T follicular helper cell (primary cell): ENCODE results near the gene LHFPL3.
"Not testable (repeated sequence)": the region's sequence is repeated elsewhere in the genome, so short reads cannot be mapped to it uniquely, and the experiment has no call there.

Experiments
- DNase-seq: peaks from one replicate; pipeline ENCODE4 v3.0.0-alpha.2; 2020; ENCODE audit warnings: low read depth

Gene LHFPL3

GRCh38 chr7:104695563-104695962, 367.2 kb downstream of the LHFPL3 start:
- DNase-seq: no peak

DNA sequence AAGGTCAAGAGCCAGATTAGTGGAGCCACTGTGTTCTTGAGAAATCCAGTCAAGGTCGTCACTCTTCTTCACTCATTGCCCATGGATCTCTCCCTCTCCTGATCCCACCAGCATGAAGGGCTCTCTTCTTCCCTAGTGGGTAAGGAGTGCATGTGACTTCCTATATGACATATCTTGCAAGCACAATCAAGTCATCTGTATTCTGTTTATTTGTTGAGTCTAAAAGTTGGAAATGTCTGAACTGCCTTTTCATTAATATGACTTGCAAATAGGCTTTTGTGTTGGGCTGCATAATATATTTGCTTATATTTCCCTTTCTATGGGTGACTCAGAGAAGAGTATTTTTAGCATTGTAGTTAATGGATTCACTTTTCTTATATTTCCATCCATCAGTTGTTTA, 371.9 kb downstream of the LHFPL3 start:
- DNase-seq: no peak

DNA sequence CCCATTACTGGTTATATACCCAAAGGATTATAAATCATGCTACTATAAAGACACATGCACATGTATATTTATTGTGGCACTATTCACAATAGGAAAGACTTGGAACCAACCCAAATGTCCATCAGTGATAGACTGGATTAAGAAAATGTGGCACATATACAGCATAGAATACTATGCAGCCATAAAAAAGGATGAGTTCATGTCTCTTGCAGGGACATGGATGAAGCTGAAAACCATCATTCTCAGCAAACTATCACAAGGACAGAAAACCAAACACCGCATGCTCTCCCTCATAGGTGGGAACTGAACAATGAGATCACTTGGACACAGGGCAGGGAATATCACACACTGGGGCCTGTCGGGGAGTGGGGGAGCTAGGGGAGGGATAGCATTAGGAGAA, 392.6 kb downstream of the LHFPL3 start:
- DNase-seq: not testable (repeated sequence)

DNA sequence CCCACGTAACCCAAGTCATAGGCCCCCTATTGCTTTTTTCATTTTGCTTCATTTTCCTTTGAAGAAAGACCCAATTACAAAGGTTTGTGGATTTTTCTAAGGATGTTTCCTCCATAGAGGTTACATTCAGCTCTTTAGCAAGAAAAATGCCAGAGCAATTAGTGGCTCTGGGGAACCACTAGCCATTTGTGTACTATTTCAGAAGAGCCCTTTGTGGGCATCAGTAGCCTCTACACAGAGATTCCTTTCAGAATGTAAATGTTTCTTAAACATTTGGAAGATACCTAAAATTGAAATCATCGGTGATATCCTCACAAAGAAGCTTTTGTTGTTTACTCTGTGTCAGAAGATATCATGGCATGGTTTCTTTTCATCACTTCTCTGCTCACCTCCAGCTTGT, 394.6 kb downstream of the LHFPL3 start:
- DNase-seq: no peak

DNA sequence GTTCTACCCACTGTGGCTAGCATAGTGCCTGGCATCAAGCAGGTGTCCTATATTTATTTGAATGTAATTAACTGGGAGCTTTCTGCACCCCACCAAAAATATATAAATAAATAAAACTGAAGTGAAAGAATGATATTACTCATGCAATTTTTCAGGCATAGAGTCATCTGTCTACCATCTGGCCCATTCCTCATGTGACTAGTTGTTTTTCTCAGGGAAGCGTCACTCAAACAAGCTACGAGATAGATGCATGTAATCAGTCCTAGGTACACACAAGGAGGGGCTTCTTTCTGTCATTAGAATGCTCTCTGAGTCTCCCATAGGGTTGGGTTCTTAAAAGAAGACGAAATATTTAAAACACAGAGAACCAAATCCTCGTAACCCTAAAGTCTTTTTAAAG, 430.1 kb downstream of the LHFPL3 start:
- no peak for DNase-seq

- DNase-seq: no peak
Observed at GRCh38 chr7:104761892-104762291, 433.5 kb downstream of the LHFPL3 start.

GRCh38 chr7:104767113-104767512, 438.7 kb downstream of the LHFPL3 start:
- DNase-seq: no peak

GRCh38 chr7:104767826-104768536, 439.6 kb downstream of the LHFPL3 start:
- no peak for DNase-seq

GRCh38 chr7:104772405-104773345, 444.3 kb downstream of the LHFPL3 start:
- DNase-seq: no peak

DNA sequence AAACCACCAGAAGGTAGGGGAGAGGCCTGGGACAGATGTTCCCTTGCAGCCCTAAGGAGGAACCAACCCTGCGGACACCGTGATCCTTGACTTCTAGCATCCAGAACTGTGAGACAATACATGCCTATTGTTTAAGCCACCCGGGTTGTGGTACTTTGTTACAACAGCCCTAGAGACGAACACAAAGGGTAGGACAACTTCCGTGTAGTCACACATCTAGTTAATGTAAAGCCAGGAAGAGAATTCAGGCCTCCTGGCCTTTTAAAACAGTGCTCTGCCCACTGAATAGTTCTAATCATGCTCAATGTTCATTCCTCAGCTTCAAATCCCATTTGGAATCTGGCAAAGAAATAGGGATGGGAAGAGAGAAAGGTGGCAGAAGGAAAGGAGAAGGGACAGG, 445.4 kb downstream of the LHFPL3 start:
- DNase-seq: no peak

GRCh38 chr7:104775531-104775930, 447.1 kb downstream of the LHFPL3 start:
- DNase-seq: no peak

- DNase-seq: no peak
Observed at GRCh38 chr7:104777301-104777800, 448.9 kb downstream of the LHFPL3 start.

DNA sequence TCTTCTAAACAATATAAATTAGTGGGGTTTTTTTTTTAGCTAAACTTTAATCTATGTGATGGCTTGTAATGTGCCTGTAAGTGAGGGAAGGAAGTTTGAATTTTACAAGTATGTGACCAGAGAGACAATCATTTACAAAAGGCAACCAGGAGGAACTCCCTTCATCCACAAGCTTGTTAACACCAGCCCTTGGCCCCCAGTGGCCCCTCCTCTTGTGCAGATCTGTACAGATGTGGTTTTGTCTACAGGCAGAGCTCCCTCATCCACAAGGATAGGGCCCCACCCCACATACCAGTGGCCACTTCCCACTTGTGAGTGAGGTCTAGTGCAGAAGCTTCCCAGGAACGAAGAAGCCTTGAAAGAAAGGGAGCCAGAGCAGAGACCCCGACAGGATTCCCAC, 451.5 kb downstream of the LHFPL3 start:
- DNase-seq: no peak

GRCh38 chr7:104784686-104785085, 456.3 kb downstream of the LHFPL3 start:
- no peak for DNase-seq

- DNase-seq: no peak
Observed at GRCh38 chr7:104789780-104790179, 461.4 kb downstream of the LHFPL3 start.

- DNase-seq: no peak
Observed at GRCh38 chr7:104790440-104790839, 462.0 kb downstream of the LHFPL3 start.

- DNase-seq: no peak
Observed at GRCh38 chr7:104791080-104791479, 462.7 kb downstream of the LHFPL3 start.

- DNase-seq: no peak
Observed at GRCh38 chr7:104793066-104793465, 464.7 kb downstream of the LHFPL3 start.

- DNase-seq: no peak
Observed at GRCh38 chr7:104794154-104794553, 465.8 kb downstream of the LHFPL3 start.

DNA sequence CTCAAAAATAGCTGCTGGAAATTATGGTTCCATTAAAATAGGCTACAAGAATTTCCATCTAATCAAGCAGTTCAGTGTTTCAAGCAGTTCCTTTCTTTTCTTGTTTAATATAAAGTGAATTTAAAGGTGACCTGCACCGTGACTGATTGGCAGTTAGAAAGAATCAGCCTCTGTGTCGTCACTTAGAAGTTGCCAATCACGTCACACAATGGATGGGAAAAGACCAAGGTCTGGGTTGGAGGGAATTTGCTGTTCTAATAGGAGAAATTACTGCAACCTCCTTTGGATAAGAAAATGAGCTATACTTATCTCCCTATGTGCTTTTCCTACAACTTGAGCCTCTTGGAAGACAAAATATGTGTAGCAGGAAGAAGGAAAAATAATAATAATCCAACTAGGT, 466.2 kb downstream of the LHFPL3 start:
- no peak for DNase-seq

GRCh38 chr7:104795086-104795485, 466.7 kb downstream of the LHFPL3 start:
- no peak for DNase-seq

DNA sequence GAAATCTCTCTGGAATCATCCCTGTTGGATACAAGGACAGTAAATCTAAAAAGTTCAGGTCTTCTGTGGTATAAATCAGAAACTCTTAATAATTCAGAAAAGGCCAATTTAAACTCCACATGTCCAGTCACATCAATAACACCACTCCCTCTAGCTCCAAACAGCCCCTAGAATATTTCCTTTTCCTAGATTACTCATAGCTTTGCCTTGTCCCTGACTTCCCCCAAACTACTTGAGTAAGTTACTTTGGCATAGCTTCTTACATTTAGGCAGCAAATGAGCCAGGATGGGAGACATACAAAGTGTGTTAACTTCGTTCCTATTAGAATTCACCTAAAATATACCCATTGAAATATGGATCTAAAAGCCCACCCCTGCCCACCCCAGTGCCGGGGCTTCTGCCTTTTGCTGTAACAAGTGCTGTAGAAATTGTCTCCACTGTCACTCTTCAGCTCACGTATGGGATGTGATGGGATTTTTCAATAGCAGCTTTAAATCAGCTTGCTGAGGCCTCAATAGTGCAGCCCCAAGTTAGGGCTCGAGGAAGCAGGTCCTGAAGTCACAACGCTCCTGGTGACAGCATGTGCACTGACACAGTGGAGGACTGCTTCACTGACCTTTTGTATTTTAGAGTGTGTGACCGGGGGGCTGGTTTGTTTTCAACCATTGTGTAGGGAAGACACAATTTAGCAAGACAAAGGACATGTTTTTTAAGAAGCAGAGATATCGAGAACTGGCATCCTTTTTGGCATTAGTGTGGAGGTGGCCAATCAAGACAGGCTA, 467.4 kb downstream of the LHFPL3 start:
- no peak for DNase-seq
